GM18526 (cell line): ENCODE data around the gene CPNE7.

ENCODE experiments used
- POLR2A ChIP-seq: IDR thresholded peaks from 3 replicates; pipeline ENCODE4 v1.6.1; 2011; ENCODE audit not compliant: insufficient read length; ENCODE audit errors: extremely low read depth

Gene CPNE7

GRCh38 chr16:89584768-89585549, 9.4 kb downstream of the CPNE7 start:
- no peak for TF ChIP-seq POLR2A

DNA sequence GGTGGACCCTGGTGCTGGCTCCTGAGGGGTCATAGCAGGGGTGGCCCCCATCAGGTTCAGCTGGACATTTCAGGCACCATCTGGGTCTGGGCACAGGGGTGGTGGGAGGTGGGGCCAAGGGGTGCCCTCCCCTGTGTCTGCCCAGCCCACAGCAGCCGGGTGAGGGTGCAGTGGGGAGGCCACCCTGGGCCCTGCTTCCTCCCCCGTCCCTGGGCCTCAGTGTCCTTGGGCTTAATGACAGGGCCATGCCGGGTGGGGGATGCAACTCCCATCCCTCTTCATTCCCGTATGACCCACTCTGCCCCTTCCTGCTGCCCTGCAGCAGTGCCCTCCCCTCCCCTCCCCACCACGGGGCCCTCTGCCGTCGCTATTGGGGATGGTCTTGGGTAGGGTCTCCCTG, 10.7 kb downstream of the CPNE7 start:
- no peak for TF ChIP-seq POLR2A

GRCh38 chr16:89586853-89587252, 11.3 kb downstream of the CPNE7 start:
- TF ChIP-seq POLR2A = no peak

DNA sequence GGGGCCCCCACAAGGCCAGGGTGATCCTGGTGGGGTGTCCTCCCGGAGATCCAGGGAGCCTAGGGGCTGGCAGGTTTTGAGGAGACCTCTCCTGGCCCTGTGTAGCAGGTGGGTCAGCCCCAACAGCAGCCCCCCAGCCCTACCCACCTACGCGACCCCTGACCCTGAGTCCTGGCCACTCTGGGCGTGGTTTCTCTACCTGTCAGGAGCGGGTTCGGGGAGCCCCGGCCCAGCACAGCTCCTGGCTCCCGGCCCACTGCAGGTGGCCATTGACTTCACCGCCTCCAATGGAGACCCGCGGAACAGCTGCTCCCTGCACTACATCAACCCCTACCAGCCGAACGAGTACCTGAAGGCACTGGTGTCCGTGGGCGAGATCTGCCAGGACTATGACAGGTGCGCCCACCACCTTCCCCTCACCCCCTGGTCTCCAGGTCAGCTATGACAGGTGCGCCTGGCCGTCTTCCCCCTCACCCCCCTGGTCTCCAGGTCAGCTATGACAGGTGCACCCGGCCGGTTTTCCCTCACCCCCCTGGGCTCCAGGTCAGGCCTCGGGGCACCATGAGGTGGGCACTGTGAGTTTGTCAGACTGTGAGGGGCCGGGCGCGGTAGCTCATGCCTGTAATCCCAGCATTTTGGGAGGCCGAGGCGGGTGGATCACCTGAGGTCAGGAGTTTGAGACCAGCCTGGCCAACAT, 13.0 kb downstream of the CPNE7 start:
- no peak for TF ChIP-seq POLR2A

- TF ChIP-seq POLR2A = no peak
These were observed 13.8 kb downstream of the CPNE7 start for GRCh38 chr16:89589241-89589926.

DNA sequence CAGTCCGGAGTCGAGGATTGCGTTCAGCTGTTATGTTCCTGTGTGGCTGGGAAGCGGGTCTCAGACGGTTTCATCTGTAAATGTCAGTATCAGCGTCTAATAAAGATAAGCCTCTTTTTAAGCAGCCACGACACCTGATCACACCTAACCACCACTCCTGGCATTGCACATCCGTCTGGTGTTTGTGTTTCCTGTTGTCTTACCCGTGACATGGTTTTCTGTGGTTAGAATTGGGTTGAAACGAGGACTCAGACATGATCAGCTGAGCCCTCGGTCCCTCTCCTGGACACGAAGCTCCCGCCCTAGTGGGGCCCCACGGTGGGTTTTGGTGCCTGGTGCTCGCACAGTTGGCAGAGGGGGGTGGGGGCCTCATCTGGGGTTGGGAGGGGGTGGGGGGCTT, 18.3 kb downstream of the CPNE7 start:
- TF ChIP-seq POLR2A = no peak

DNA sequence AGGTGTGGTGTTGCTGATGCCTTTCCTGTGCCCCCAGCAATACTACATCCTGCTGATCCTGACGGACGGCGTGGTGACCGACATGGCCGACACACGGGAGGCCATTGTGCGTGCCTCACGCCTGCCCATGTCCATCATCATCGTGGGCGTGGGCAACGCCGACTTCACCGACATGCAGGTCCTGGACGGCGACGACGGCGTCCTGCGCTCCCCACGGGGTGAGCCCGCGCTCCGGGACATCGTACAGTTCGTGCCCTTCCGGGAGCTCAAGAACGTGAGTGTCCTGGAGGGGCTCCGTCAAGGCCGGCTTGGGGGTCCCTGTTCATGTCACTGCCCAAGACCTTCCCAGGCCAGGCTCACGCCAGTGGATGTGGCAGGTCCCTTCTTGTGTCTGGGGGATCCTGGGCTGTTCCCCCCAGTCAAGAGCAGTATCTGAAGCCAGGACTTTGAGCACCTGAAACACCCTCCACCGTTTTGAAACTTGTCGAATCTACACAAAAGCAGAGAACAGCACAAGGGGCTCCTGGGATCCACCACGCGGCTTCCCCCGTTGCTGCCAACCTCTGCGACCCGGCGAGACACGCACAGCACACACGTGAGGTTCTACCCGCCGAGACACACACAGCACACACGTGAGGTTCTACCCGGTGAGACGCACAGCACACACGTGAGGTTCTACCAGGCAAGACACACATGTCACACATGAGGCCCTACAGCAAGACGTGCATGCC, 19.9 kb downstream of the CPNE7 start:
- TF ChIP-seq POLR2A = no peak

- TF ChIP-seq POLR2A = no peak
These were observed 20.6 kb downstream of the CPNE7 start for GRCh38 chr16:89596061-89596689.

GRCh38 chr16:89596957-89597649, 21.5 kb downstream of the CPNE7 start:
- no peak for TF ChIP-seq POLR2A

DNA sequence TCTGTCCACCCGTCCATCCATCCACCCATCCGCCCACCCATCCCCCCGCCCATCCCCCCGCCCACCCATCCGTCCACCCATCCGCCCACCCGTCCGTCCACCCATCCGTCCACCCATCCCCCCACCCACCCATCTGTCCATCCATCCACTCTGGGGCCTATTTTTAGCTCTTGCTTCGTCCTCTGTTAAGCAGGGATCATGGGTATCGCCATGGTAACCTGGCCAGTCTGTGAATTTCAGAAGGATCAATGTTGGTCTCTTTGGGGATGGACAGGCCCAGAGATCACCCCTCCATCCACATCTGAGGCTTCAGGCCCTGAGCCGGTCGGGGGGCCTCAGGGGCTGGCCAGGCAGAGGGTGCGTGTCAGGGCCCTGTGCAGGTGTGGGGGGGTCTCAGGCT, 22.6 kb downstream of the CPNE7 start:
- no peak for TF ChIP-seq POLR2A

GRCh38 chr16:89599451-89599858, 23.9 kb downstream of the CPNE7 start:
- TF ChIP-seq POLR2A = no peak

DNA sequence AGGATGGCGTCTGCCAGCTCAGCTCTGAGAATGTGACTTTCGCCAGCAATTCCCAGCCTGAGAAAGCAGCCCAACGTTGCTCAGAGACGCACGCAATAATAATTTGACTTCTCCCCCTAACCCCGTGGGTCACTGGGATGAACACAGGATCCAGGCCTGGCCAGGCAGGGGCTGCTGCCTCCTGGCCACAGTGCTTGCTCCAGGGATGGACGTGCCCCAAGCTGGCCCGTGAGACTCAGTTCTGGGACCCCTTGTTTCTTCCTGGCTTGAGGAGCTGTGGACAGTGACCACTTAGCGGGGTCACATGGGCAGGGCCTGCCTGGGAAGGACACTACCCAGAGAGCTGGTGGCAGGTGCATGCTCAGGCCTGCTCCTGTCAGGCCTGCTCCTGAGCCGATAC, 24.3 kb downstream of the CPNE7 start:
- TF ChIP-seq POLR2A = no peak

DNA sequence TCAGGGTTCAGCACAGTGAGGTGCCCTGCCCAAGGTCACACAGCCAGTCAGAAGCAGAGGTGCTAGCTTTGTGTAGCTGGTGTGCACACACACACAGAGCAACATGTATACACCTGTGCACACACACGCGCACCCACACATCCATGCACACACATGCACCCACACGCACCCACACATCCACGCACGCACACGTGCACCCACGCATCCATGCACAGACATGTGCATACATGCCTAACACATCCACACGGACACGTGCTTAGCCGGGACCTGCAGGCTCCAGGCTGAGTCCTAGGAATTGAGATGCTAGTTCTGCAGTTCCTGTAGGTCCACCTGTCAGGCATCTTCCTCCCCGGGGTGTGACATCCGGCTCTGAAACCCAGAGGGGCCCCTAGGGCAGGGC, 24.9 kb downstream of the CPNE7 start:
- TF ChIP-seq POLR2A = no peak

DNA sequence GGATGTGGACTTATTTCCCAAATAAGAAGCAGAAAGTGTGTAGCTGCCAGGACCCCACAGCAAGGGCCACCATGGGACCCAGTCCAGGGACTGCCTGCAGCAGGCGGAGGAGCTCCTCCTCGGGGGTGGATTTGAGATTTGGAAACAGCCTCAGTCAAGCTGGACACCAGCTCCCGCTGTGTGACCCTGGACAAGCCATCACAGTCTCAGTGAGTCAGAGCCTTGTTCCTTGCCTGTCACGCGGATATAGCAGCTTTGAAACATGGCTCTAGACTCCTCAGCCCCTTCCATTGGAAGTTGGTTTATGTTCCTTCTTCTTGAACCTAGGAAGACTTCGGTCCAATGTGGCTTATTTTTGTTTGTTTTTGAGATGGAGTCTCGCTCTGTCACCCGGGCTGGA, 25.4 kb downstream of the CPNE7 start:
- TF ChIP-seq POLR2A = no peak
